Stimulated activated CD8-positive, alpha-beta memory T cell treated with anti-CD3 and anti-CD28 coated beads, Interleukin-7, amount 100 ng/mL, for 4 hours (primary cell): ENCODE results near the gene POLA2.

Experiments used
- DNase-seq, 2 donors: peaks; one replicate each; pipeline ENCODE4 v3.0.0-alpha.2; 2020; ENCODE audit warnings: low read depth in 2 of 2

The POLA2 gene

GRCh38 chr11:65287601-65288000, 25.8 kb downstream of the POLA2 start:
- no peak for DNase-seq

DNA sequence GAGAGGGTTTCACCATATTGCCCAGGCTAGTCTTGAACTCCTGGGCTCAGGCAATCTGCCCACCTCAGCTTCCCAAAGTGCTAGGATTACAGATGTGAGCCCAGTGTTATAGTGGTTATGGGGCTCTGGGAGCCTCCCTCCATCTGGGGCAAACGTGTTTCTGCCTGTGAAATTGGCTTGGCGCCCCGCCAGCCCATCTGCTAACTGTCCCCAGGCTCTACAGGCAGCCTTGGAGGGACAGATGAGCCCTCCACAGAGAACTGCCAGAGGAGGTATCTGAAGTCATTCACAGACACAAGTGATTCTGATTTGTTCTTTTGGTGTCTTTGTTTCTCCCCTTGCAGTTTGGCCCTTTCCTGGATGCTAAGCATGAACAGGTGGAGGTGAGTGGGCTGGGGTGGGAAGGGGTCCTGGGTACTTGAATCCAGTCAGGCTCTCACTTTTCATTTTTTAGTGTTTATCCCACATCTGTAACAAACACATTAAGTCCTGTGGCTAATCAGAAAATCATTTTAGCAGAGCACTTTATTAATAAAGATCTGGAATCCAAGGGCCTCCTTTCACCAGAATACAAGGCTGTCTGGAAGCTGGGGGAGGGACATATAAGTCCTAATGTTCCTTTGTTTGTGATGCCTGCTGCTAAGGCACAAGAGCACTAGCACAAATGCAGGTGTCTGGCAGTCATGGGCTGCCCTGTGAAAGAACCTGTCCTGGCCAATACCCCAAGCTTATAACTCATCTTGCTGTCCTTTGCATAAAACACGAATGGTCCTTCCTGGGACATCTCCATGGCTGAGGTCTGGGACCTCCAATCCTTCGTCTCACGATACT, 27.2 kb downstream of the POLA2 start:
- no peak for DNase-seq

- no peak for DNase-seq
Observed at GRCh38 chr11:65290448-65291165, 28.8 kb downstream of the POLA2 start.

- DNase-seq = no peak
Observed at GRCh38 chr11:65291613-65292012, 29.9 kb downstream of the POLA2 start.

DNA sequence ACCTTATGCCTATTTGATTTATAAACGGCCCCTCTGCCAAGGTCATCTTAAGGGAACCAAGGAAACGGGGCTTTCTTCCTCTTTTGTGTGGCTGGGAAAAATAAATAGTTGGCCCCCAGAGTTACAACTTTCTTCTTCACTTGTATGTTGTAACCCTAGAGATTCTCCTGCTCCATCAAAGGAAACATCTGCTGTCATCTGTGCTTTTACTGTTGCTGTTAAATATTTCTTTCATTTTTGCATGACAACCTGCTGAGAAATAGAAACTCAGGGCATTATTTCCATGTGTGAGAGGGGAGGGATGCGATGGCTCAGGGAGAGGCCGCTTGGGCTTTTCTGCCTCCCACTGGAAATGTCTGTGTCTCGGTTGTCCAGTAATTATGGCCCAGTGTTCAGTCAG, 31.1 kb downstream of the POLA2 start:
- DNase-seq = no peak

DNA sequence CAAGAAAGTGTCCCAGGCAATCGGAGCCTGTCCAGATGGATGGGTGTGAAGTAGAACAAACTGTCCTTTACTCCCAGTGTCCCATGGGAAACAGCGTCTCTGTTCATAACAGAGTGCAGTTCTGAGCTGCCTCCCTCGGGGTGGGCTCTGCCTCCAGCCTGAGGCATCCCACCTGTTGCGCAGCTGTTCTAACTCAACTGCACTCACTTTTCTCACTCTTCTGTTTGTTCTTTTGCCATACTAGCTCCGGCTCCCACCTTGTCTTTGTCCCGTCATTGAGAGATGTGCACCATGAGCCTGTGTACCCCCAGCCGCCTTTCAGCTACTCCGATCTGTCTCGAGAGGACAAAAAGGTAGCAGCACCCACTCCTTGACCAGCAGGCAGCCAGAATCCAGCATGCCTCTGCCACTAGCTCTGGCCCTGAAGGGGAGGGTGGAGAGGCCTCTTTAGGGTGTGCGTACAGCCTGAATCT, 32.2 kb downstream of the POLA2 start:
- no peak for DNase-seq

DNA sequence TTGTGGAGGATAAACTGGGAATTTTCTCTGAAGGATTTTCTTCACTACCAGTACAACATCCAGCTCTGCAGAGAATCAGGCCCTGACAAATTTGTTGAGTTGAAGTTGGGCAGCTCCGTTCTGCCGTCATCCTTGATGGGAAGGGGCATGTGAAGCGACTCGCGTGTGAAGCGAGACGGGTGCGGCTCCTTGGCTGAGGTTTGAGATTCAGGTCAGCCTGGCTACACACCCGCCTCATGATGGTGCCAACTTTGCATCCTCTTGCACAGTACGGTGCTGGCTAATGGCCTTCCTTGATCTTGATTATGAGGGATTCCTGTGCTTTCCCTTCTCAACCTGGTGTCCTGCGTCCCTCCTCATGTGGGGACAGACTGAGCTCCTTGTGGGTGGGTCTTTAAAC, 33.2 kb downstream of the POLA2 start:
- no peak for DNase-seq

GRCh38 chr11:65295571-65296341, 34.0 kb downstream of the POLA2 start:
- DNase-seq = no peak

- no peak for DNase-seq
Observed at GRCh38 chr11:65297026-65297672, 35.4 kb downstream of the POLA2 start.

- DNase-seq = no peak
Observed at GRCh38 chr11:65298131-65298535, 36.4 kb downstream of the POLA2 start.

GRCh38 chr11:65298655-65299179, 37.0 kb downstream of the POLA2 start:
- no peak for DNase-seq

GRCh38 chr11:65300621-65301275, 39.0 kb downstream of the POLA2 start:
- DNase-seq = no peak

DNA sequence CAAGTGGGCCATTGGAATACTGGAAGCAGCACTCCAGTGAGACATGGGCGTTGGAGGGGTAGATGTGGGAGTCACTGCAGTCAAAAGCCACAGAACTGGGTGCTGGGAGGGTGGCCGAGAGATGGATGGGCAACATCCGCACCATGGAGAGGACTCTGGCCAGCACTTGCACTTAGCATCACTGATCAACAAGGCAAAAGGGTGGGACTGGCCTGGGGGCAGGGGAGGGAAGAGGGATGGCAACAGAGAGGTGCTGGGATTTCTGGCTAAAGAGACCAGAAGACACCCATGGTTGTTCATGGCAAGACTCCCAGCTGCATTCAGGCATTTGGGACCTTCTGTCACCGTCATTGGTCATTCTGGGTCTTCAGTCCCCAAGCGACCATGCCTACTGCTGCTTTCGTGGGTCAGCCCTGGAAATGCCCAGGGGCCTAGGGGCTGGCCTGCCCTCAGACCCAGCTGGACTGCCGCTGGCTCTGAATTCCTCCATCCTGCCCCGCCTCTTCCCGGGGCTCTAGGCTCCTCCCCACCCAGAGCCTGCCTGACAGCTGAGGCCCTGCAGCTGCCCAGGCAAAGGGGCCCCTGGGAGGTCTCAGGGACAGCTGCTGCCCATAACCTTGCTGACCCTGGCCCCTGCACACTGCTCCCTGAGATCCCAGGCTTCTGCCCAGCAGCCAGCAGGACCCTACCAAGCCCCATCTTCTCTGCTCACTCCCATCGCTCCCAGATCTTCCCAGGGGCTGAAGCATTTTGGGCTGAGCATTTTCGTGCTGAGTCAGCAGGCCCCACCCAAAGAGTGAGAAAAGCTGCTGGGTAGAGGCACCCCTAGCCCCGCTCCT, 39.9 kb downstream of the POLA2 start:
- DNase-seq = no peak

GRCh38 chr11:65303555-65303954, 41.8 kb downstream of the POLA2 start:
- no peak for DNase-seq

DNA sequence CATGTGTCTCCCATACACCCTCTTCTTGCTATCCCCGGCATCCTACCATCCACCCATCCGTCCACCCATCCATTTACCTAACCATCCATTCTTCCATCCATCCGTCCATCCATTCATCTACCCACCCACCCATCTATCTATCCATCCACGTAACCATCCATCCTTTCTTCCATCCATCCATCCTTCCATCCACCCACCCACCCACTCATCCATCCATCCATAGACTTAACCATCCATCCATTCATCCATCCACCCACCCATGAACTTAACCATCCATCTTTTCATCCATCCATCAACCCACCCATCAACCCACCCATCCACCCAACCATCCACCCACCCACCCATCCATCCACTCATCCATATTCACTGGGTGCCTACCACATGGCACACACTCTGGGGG, 42.3 kb downstream of the POLA2 start:
- DNase-seq = no peak

DNA sequence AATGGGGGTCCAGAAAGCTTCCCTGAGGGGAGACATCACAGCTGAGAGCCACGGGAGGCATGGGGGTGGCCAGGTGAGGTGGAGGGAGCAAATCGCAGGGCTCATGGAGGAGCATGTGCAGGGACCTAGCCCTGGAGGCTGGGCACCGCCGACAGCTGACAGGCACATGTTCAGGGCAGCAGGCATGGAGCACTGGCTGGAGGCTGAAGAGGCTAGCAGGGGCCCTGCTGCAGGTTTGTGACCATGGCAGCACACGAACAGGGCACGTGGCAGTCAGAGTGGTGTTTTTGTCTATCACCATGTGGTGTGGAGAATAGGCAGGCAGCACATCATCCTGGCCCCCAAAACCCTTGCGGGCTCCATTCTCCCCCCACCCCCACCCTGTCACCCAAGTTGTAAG, 42.9 kb downstream of the POLA2 start:
- no peak for DNase-seq

DNA sequence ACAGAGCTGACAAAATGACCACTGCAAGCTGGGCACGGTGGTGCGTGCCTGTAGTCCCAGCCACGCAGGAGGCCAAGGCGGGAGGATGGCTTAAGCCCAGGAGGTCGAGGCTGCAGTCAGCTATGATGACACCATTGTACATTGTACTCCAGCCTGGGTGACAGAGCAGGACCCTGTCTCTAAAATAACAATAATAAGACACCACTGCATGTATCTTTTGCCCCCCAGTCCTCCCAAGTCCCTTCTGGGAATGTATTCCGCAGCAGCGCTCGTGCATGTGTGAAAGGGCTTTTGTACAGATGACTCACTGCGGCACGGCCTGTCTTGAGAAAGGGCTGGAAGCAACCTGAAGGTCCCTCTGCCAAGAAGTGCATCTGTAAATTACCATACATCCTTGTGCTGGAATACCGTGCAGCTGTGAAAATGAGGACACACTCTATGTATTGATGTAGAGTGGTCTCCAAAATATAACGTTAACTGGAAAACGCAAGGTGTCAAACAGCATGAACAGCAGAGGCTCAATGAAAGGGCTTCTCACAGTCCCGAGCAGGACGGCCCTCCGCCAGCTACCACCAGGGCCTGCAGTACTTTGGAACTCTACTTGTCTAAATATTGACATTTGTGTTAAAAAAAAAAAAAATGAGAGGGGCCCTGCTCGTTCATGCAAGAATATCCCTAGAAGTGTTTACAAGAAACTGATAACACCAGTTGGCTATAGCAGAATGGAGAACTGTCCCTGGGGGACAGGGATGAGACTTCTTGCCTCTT, 43.9 kb downstream of the POLA2 start:
- DNase-seq = no peak

GRCh38 chr11:65307298-65308229, 45.8 kb downstream of the POLA2 start:
- no peak for DNase-seq
